Epithelial cell of esophagus (primary cell): ENCODE data around the gene GAS2L2.
A peak's percentile ranks its signal among the peaks of the same experiment; 100 is the strongest.

Source experiments
- DNase-seq: peaks from one replicate; pipeline ENCODE4 v3.0.0; 2010; ENCODE audit warnings: low read depth
- H3K4me3 ChIP-seq: 2 replicates; pipeline ENCODE4 v1.5.1; 2011; ENCODE audit warnings: mild to moderate bottlenecking, low read length, control low read depth
- CTCF ChIP-seq: IDR thresholded peaks from 2 replicates; pipeline ENCODE4 v1.5.1; 2011; ENCODE audit warnings: low read depth, mild to moderate bottlenecking, low read length, control low read depth, inconsistent platforms; ENCODE audit not compliant: insufficient read depth; ENCODE audit errors: missing control alignments

The GAS2L2 gene

GRCh38 chr17:35745246-35745645, 7.8 kb downstream of the GAS2L2 start:
- no peak overlapping the region for H3K4me3 ChIP-seq
- DNase-seq: no peak
- no peak for TF ChIP-seq CTCF

- no peak overlapping the region for H3K4me3 ChIP-seq
- DNase-seq: no peak
- TF ChIP-seq CTCF: no peak
These were observed 8.2 kb downstream of the GAS2L2 start for GRCh38 chr17:35744830-35745229.

DNA sequence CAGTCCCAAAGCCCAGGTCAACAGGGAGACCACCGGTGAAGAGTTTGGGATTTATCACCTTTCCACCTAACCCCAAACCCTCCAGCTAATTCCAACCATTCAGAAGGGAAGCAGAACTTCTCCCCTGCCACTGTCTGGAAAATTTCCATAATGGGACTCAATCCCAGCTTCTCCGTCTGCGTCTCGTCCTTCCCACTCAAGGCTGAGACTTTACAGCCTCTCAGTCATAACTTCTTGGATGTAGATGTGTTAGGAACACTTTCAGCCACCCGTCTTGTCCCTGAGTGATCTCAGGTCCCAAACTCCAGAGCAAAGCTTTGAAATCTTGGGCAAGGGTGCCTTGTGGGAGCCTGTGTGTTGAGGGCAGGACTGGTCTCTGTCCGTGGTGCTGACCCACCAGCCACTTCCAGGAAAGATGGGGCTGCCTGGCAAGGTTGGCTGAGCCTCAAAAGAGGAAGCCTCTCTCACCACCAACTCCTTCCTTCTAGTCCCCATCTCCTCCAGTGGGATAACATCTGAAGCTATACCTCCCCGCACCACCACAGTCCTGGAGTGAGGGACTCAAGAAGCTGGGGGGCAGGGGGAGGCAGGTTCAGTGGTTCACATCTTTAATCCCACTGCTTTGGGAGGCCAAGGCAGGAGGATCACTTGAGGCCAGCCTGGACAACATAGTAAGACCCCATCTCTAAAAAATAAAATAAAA, 9.3 kb downstream of the GAS2L2 start:
- H3K4me3 ChIP-seq: no peak overlapping the region
- DNase-seq: peak; percentile 64
- TF ChIP-seq CTCF: no peak

GRCh38 chr17:35742896-35743477, 10.1 kb downstream of the GAS2L2 start:
- no peak for TF ChIP-seq CTCF
- H3K4me3 ChIP-seq: no peak overlapping the region
- no peak for DNase-seq

DNA sequence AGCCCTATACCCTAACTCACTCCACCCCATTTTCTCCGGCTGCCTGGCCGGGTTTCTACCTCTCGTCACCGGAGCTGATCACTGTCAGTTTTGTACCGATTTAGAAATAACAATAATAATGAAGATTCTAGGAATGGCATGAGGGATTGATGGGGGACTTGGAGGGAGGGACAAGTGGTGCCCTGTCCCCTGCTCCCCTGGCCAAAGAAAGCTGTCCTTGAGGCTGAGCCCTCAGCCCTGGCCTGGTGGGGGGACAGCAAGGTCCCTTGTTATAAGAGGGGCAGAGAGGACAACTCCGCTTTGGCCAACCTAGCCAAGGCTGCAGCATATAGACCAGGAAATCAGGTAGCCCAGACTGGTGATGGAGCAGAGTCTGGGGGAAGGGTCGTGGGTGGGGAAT, 10.5 kb downstream of the GAS2L2 start:
- TF ChIP-seq CTCF: no peak
- H3K4me3 ChIP-seq: no peak overlapping the region
- no peak for DNase-seq

DNA sequence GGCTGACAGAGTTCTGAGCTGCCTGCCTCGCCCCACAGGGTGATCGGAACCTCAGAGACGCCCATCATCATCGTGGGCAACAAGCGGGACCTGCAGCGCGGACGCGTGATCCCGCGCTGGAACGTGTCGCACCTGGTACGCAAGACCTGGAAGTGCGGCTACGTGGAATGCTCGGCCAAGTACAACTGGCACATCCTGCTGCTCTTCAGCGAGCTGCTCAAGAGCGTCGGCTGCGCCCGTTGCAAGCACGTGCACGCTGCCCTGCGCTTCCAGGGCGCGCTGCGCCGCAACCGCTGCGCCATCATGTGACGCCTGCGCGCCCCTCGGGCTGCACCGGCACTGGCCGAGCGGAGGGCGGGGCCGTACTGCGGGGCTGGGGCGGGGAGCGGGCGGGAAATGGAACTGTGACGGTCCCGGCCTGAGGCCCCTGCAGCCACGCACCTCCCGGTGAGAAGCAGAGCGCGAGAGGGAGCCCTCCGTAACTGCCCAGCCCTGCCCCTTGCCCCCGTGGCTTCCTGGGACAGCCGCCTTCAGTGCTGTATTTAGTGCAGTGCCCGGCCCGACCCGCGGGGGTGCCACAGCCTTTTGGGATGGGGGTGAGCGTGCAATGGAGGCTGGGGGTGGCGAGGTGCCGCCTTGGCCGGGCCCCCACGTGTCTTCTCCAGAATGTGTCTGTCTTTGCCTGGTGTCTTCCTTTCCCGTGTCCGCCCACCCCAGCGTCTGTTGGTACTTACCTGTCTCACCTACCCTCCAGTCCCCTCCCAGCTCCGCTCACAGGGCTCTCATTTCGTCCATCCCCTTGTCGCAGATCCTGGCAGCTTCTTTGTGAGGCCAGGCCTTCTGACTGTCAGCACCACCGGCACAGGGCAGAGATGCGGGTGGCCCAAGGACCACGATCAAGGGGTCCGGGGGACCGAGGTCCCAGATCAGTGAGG, 11.8 kb downstream of the GAS2L2 start:
- peak; percentile 27 for DNase-seq
- no peak overlapping the region for H3K4me3 ChIP-seq
- no peak for TF ChIP-seq CTCF

DNA sequence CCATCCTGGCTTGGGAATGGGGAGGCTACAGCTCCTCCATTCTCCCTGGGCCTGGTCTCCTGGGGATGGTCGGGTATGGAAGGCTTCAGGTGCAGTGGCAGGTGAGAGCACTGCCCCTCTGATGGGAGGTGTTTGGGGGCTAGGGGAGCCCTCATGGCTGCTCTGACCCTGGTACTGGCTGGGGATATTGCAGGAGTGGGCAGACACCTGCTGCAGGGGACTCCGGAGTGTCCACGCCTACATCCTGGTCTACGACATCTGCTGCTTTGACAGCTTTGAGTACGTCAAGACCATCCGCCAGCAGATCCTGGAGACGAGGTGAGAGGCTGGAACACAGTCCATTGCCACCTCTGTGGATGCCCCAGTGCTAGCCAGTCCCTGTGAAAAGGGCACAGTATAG, 12.8 kb downstream of the GAS2L2 start:
- TF ChIP-seq CTCF: no peak
- H3K4me3 ChIP-seq: no peak overlapping the region

More for the DNA sequence above, 12.8 kb downstream of the GAS2L2 start:
- DNase-seq: no peak
